GM23338 (cell line): ENCODE data around the gene CLIC3. TPM values are rescaled to one million over a fixed set of nuclear protein-coding genes. Genes with fewer than 3 reads are reported as not detected.

Source experiments
- ATAC-seq: fragments of 200-7000 bp; cut with Tn5 transposase; 3 replicates; pipeline ENCODE4 v1.9.1; 2020
- DNase-seq: peaks from one replicate; pipeline ENCODE4 v3.0.0-alpha.2; 2015; ENCODE audit warnings: low spot score
- H2AFZ ChIP-seq: fragments of 200-600 bp; sonication (generic); 2 replicates; pipeline ENCODE4 v1.8.0; 2016; ENCODE audit warnings: antibody characterized with exemption, mild to moderate bottlenecking, moderate library complexity
- H3F3A ChIP-seq: fragments of 200-600 bp; sonication (generic); replicated peaks from 2 replicates; pipeline ENCODE4 v1.8.0; 2017; ENCODE audit warnings: antibody characterized with exemption, mixed run types, low read depth
- H3K27ac ChIP-seq: fragments of 200-600 bp; sonication (generic); 2 replicates; pipeline ENCODE4 v1.6.1; 2016; ENCODE audit warnings: low read depth
- H3K27me3 ChIP-seq: fragments of 200-600 bp; sonication (generic); 2 replicates; pipeline ENCODE4 v1.8.0; 2016; ENCODE audit warnings: mild to moderate bottlenecking, mixed run types, moderate library complexity; ENCODE audit not compliant: insufficient read depth
- H3K36me3 ChIP-seq: fragments of 200-600 bp; sonication (generic); 2 replicates; pipeline ENCODE4 v1.8.0; 2016; ENCODE audit warnings: mild to moderate bottlenecking; ENCODE audit not compliant: insufficient read depth
- H3K4me1 ChIP-seq: fragments of 200-600 bp; sonication (generic); 2 replicates; pipeline ENCODE4 v1.8.0; 2016; ENCODE audit warnings: mild to moderate bottlenecking, moderate library complexity; ENCODE audit not compliant: insufficient read depth
- H3K4me2 ChIP-seq: fragments of 200-600 bp; sonication (generic); 2 replicates; pipeline ENCODE4 v1.7.1; 2017; ENCODE audit warnings: mixed run types
- H3K4me3 ChIP-seq: fragments of 200-600 bp; sonication (generic); 2 replicates; pipeline ENCODE4 v1.6.1; 2016; ENCODE audit warnings: mixed run types
- H3K79me2 ChIP-seq: fragments of 200-600 bp; sonication (generic); replicated peaks from 2 replicates; pipeline ENCODE4 v1.8.0; 2017; ENCODE audit warnings: mild to moderate bottlenecking; ENCODE audit not compliant: insufficient read depth
- H3K9me2 ChIP-seq: fragments of 200-600 bp; sonication (generic); 2 replicates; pipeline ENCODE4 v1.8.0; 2017; ENCODE audit not compliant: insufficient read depth
- H4K20me1 ChIP-seq: fragments of 200-600 bp; sonication (generic); replicated peaks from 2 replicates; pipeline ENCODE4 v1.8.0; 2017; ENCODE audit warnings: mild to moderate bottlenecking; ENCODE audit not compliant: insufficient read depth
- H3K27ac Mint-ChIP-seq: 2 replicates; pipeline ENCODE4 v1.8.0; 2020; ENCODE audit warnings: inconsistent platforms, mild to moderate bottlenecking, moderate library complexity, mixed read lengths
- H3K27me3 Mint-ChIP-seq: 3 replicates; pipeline ENCODE4 v1.8.0; 2022; ENCODE audit warnings: low read depth, mild to moderate bottlenecking, moderate library complexity, mixed read lengths, inconsistent platforms; ENCODE audit not compliant: insufficient read depth, poor library complexity
- H3K36me3 Mint-ChIP-seq: 3 replicates; pipeline ENCODE4 v1.8.0; 2021; ENCODE audit warnings: low read depth, mild to moderate bottlenecking, inconsistent platforms, moderate library complexity, mixed read lengths
- H3K4me1 Mint-ChIP-seq: 3 replicates; pipeline ENCODE4 v1.8.0; 2020; ENCODE audit warnings: mild to moderate bottlenecking, inconsistent platforms, mixed read lengths
- H3K4me3 Mint-ChIP-seq: 3 replicates; pipeline ENCODE4 v1.8.0; 2021; ENCODE audit warnings: moderate library complexity, mild to moderate bottlenecking, inconsistent platforms, mixed read lengths
- H3K9me3 Mint-ChIP-seq: 3 replicates; pipeline ENCODE4 v1.8.0; 2020; ENCODE audit warnings: moderate library complexity, mild to moderate bottlenecking, inconsistent platforms, mixed read lengths
- CREB1 ChIP-seq: fragments of 250-450 bp; sonication (Bioruptor Pico); IDR thresholded peaks from 2 replicates; pipeline ENCODE4 v1.5.0; 2020; ENCODE audit warnings: low read depth, mild to moderate bottlenecking, moderate library complexity
- CTCF ChIP-seq, 2 experiments: fragments of 200-600 bp in 1 of 2; sonication (generic) in 1 of 2; conservative IDR thresholded peaks; 2 replicates each; pipeline versions ENCODE4 v1.5.1 to v1.6.1; 2016 to 2017; ENCODE audit warnings: antibody characterized with exemption in 2 of 2, low read depth in 2 of 2, mild to moderate bottlenecking in 2 of 2, moderate library complexity in 1 of 2
- ETS1 ChIP-seq: IDR thresholded peaks from 2 replicates; pipeline ENCODE4 v1.6.1; 2016; ENCODE audit warnings: antibody characterized with exemption
- EZH2 ChIP-seq: fragments of 200-600 bp; sonication (generic); IDR thresholded peaks from one replicate; pipeline ENCODE4 v1.8.0; 2017; ENCODE audit warnings: antibody characterized with exemption, mild to moderate bottlenecking, low read depth; ENCODE audit not compliant: unreplicated experiment
- EZH2phosphoT487 ChIP-seq: fragments of 200-600 bp; sonication (generic); IDR thresholded peaks from one replicate; pipeline ENCODE4 v1.8.1; 2018; ENCODE audit warnings: antibody characterized with exemption; ENCODE audit not compliant: unreplicated experiment
- JUNB ChIP-seq: IDR thresholded peaks from one replicate; pipeline ENCODE4 v1.6.1; 2016; ENCODE audit warnings: antibody characterized with exemption; ENCODE audit not compliant: unreplicated experiment
- NANOG ChIP-seq: IDR thresholded peaks from 2 replicates; pipeline ENCODE4 v1.6.1; 2016; ENCODE audit warnings: antibody characterized with exemption, borderline replicate concordance
- POLR2AphosphoS5 ChIP-seq: IDR thresholded peaks from 2 replicates; pipeline ENCODE4 v1.6.1; 2016; ENCODE audit warnings: antibody characterized with exemption, low read depth
- REST ChIP-seq: IDR thresholded peaks from one replicate; pipeline ENCODE4 v1.6.1; 2018; ENCODE audit warnings: antibody characterized with exemption; ENCODE audit not compliant: unreplicated experiment
- ZNF114 ChIP-seq: fragments of 250-450 bp; sonication (Bioruptor Pico); IDR thresholded peaks from 2 replicates; pipeline ENCODE4 v1.5.0; 2020; ENCODE audit warnings: mild to moderate bottlenecking, moderate library complexity
- ZNF331 ChIP-seq: fragments of 250-450 bp; sonication (Bioruptor Pico); IDR thresholded peaks from 2 replicates; pipeline ENCODE4 v1.5.0; 2020; ENCODE audit warnings: low read depth, mild to moderate bottlenecking, moderate library complexity
- polyA plus RNA-seq: library from polyadenylated mRNA; unstranded; fragments of >200 nt; fragmentation: Nextera tagmentation; extraction: Ambion mirVana; gene quantifications from 2 replicates; pipeline ENCODE4 v1.2.1, GENCODE V29; 2016
- total RNA-seq: library from RNA; depleted of rRNA; stranded (reverse); fragments of >200 nt; shearing (Covaris generic); gene quantifications from 2 replicates; pipeline ENCODE4 v1.2.3, GENCODE V29; 2014

Gene CLIC3
- total and polyA plus RNA-seq, 2 experiments from 2014 or later: 0.53 to 0.56 TPM

GRCh38 chr9:136974817-136975535 lies 21.4 kb downstream of the CLIC3 start:
- Histone ChIP-seq H3K4me1 (no peaks in the 10 kb centered on the region), H3K27me3 (no peaks in the 10 kb centered on the region), H3F3A (no peaks in the 10 kb centered on the region), H4K20me1 (no peaks in the 10 kb centered on the region), H3K79me2 (no peaks in the 10 kb centered on the region), H3K36me3 (no peaks in the 10 kb centered on the region), H3K27ac (no peak overlapping the region), H3K4me3 (no peak overlapping the region), H3K4me2 (no peak overlapping the region), H3K9me2 (no peaks in the 10 kb centered on the region), H2AFZ (no peak overlapping the region)
- Mint-ChIP-seq H3K27me3 (peaks cover 7% of the 10 kb centered on the region), H3K9me3 (no peaks in the 10 kb centered on the region), H3K4me3 (no peak overlapping the region), H3K36me3 (no peaks in the 10 kb centered on the region), H3K27ac (no peak overlapping the region), H3K4me1 (peaks cover 2% of the 10 kb centered on the region; the same call in 1 of the 3 replicates)
- no peak for TF ChIP-seq REST
- ATAC-seq: no peak
- DNase-seq: no peak

- Histone ChIP-seq H3K36me3 (no peaks in the 10 kb centered on the region), H3K27me3 (no peaks in the 10 kb centered on the region), H4K20me1 (no peaks in the 10 kb centered on the region), H3K27ac (no peak overlapping the region), H3F3A (no peaks in the 10 kb centered on the region), H3K79me2 (no peaks in the 10 kb centered on the region), H3K4me3 (no peak overlapping the region), H3K4me1 (no peaks in the 10 kb centered on the region), H2AFZ (no peak overlapping the region), H3K9me2 (no peaks in the 10 kb centered on the region), H3K4me2 (no peak overlapping the region)
- peaks cover 7% of the 10 kb centered on the region for H3K27me3 Mint-ChIP-seq
- H3K9me3 Mint-ChIP-seq: no peaks in the 10 kb centered on the region
- no peak overlapping the region for H3K4me3 Mint-ChIP-seq
- H3K27ac Mint-ChIP-seq: no peak overlapping the region
- ATAC-seq: no peak
- no peaks in the 10 kb centered on the region for H3K36me3 Mint-ChIP-seq
- H3K4me1 Mint-ChIP-seq: peaks cover 2% of the 10 kb centered on the region; the same call in 1 of the 3 replicates
- DNase-seq: no peak
- TF ChIP-seq ETS1: no peak
- TF ChIP-seq CTCF (conservative IDR thresholded peaks at IDR 0.05; ENCODE audit: low read depth in 2 of 2): no peak
- no peak for TF ChIP-seq CREB1
- no peak for TF ChIP-seq NANOG
- TF ChIP-seq POLR2AphosphoS5: no peak
- TF ChIP-seq EZH2: no peak
- TF ChIP-seq REST: no peak
- no peak for TF ChIP-seq EZH2phosphoT487
- TF ChIP-seq ZNF114: no peak
- no peak for TF ChIP-seq JUNB
- TF ChIP-seq ZNF331 (CRISPR knock-in tag): no peak
Measured at GRCh38 chr9:136973618-136974617, 22.4 kb downstream of the CLIC3 start.
